ENCODE measurements around the gene MAMLD1.

MAMLD1 gene

DNA sequence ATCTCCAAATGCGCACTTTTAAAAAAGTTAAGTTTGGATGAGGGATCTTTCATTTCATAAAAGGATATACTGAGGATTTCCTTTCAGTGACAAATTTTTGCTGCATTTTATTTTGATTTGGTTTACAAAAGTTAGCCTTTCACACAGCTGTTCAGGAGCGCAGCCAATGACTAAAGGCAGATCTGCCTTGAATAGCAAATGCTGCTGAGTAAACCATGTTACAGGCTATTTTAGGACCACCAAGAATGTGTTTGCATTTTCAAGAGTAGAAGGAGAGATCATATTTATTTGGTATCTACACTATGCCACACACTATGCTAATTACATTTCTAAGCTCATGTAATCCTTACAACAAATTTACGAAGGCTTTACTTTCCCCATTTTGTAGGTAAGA is 92.1 kb downstream of the MAMLD1 start:
- TF ChIP-seq ZFX (IDR thresholded peaks at IDR 0.05): no peak
- TF ChIP-seq, protein P1, sequence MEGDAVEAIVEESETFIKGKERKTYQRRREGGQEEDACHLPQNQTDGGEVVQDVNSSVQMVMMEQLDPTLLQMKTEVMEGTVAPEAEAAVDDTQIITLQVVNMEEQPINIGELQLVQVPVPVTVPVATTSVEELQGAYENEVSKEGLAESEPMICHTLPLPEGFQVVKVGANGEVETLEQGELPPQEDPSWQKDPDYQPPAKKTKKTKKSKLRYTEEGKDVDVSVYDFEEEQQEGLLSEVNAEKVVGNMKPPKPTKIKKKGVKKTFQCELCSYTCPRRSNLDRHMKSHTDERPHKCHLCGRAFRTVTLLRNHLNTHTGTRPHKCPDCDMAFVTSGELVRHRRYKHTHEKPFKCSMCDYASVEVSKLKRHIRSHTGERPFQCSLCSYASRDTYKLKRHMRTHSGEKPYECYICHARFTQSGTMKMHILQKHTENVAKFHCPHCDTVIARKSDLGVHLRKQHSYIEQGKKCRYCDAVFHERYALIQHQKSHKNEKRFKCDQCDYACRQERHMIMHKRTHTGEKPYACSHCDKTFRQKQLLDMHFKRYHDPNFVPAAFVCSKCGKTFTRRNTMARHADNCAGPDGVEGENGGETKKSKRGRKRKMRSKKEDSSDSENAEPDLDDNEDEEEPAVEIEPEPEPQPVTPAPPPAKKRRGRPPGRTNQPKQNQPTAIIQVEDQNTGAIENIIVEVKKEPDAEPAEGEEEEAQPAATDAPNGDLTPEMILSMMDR (conservative IDR thresholded peaks at IDR 0.05): no peak

DNA sequence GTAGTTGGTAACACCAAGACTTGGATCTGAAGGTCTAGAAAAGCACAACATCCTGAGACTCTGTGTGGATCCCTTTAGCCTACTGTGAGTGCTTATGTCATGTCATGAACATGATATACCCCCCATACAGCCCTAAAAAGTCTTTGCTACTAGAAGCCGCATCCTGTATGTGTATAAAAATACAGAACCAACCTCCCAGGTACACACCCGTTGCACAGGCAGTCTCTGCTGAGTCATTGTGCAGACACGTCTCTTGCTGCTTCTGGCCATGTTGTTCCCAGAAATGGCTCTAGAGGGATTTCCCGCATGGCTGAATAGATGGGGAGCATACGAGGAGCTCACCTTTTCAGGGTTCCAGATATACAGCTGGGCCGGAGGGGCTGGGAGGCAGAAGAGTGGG is 93.3 kb downstream of the MAMLD1 start:
- TF ChIP-seq, protein P1 (conservative IDR thresholded peaks at IDR 0.05): no peak
- no peak for TF ChIP-seq ZFX (IDR thresholded peaks at IDR 0.05)
- H3K27ac ChIP-seq: no peak overlapping the region

More for the DNA sequence above, 92.1 kb downstream of the MAMLD1 start:
- no peak overlapping the region for H3K27ac ChIP-seq

DNA sequence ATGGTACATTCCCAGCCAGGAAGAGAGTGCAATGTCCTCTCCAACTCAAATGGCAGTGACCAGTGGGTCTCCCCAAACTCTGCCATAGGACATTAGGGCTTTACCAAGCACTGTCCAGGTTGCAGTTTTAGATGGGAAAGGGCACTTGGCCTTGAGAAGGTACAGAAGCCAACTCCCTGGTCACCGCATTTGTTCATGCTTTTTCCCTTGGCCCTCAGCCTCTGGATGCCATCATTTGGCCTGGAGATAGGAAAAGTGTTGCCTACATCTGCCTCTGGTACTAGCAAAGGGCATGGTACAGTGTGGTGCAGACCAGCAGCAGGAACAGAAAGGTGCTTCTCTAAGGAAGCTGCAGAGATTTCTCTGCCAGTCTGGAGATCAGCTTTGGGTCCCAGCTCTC is 93.8 kb downstream of the MAMLD1 start:
- no peak for TF ChIP-seq ZFX (IDR thresholded peaks at IDR 0.05)
- TF ChIP-seq, protein P1 (conservative IDR thresholded peaks at IDR 0.05): no peak
- no peak overlapping the region for H3K27ac ChIP-seq

DNA sequence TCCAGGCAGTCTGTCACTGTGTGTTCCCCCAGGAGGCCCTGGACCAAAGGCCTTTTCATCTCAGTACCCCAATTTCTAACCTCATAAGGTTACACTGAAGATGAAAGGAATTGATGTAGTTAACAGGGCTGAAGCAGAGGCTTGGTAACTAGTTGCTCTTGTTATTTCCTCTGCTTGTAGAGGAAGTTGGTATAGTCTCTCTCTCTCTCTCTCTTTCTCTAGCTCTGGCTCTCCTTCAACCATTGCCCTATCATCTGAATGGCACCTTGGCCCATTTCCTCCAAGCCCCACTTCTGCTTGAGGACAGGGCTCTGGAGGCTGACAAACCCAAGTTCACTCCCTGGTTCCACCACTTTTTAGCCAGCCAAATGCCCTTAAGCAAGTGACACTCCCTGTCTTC is 96.1 kb downstream of the MAMLD1 start:
- no peak for TF ChIP-seq ZFX (IDR thresholded peaks at IDR 0.05)
- TF ChIP-seq, protein P1 (conservative IDR thresholded peaks at IDR 0.05): no peak
- no peak overlapping the region for H3K27ac ChIP-seq

DNA sequence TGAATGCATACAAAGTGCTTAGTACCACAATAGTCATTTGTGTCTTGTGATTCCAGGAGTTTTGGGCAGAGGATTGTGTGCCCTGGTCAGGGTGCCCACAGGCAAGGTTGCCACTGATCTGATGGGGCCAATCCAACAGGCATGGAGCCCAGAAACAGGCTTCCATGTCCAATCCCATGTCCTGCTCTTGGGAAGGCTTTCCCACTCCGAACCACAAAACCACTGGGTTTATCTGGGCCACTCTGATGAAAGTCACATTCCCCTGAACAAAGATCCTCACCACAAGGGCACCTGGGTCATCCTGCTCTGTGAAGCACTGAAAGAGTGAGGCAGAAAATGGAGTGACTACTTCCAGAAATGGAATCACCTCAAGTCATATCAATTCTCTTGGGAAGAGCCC is 96.9 kb downstream of the MAMLD1 start:
- no peak for TF ChIP-seq ZFX (IDR thresholded peaks at IDR 0.05)
- TF ChIP-seq, protein P1 (conservative IDR thresholded peaks at IDR 0.05): no peak
- no peak overlapping the region for H3K27ac ChIP-seq

DNA sequence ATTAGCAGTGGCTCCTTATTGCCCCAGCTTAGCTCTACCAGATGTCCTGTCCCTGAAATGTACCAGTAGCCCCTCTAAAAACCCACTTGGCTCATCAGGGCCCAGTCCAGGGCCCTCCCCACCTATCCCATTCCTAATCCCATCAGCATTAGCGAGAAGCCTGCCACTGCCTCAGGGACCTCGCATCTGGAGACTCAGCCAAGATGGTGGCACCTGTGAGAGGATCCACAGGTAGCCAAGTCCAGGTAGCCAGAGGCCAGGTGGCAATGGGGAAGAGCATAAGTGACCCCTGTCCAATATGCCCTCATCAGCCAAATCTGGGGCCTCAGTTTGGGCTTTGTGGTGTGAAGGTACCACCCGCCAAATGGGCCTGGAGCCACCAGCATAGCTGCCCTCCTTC is 97.7 kb downstream of the MAMLD1 start:
- no peak overlapping the region for H3K27ac ChIP-seq
- TF ChIP-seq ZFX (IDR thresholded peaks at IDR 0.05): no peak
- TF ChIP-seq, protein P1 (conservative IDR thresholded peaks at IDR 0.05): no peak

DNA sequence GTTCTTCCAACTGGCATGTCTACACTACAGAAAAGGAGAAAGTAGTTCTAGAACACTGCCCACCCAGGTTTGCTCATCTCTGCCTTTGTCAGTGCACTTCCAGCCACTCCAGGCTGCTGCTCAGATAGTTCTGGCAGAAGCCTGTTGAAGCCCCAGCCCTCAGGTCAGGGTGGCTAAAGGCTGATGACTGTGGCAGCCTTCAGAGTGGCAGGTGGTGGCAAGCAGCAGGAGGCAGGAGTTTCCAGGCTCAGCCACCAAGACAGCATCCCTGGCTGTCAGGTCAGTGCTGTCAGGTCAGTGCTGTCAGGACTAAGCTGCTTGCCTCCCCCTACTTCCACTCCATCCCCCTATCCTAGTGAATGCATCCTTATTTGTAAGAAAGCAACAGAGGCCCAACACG is 100.4 kb downstream of the MAMLD1 start:
- no peak for TF ChIP-seq ZFX (IDR thresholded peaks at IDR 0.05)
- TF ChIP-seq, protein P1 (conservative IDR thresholded peaks at IDR 0.05): no peak
- no peak overlapping the region for H3K27ac ChIP-seq
